Measurements from ENCODE around the gene RASGRP2.
"Not testable (repeated sequence)": the region's sequence is repeated elsewhere in the genome, so short reads cannot be mapped to it uniquely, and the experiment has no call there.

GRCh38 chr11:64701956-64702355, 42.0 kb downstream of the RASGRP2 start:
- TF ChIP-seq EZH2 (IDR thresholded peaks at IDR 0.05); POLR2AphosphoS5 (IDR thresholded peaks at IDR 0.05; ENCODE audit: borderline replicate concordance, low read depth, low read length): not testable (repeated sequence)
